Central memory CD4-positive, alpha-beta T cell (primary cell): ENCODE measurements around the gene SNED1.

ENCODE experiments used
- DNase-seq: peaks from one replicate; pipeline ENCODE4 v3.0.0; 2022

Gene SNED1

DNA sequence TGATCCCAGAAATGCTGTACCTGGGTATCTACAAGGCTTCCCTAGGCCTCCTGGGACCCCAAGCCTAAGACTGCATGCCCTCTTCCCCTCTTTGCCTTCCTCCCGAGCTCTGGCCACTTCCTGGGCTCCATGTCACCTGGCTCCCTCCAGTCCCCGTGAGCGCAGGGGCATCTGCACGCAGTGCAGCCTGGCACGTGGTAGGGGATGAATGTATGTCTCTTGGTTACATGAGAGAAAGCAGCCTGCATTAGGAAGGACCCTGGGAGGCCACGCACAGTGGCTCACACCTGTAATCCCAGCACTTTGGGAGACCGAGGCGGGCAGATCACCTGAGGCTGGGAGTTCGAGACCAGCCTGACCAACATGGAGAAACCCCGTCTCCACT lies 135.0 kb downstream of the SNED1 start:
- no peak for DNase-seq

DNA sequence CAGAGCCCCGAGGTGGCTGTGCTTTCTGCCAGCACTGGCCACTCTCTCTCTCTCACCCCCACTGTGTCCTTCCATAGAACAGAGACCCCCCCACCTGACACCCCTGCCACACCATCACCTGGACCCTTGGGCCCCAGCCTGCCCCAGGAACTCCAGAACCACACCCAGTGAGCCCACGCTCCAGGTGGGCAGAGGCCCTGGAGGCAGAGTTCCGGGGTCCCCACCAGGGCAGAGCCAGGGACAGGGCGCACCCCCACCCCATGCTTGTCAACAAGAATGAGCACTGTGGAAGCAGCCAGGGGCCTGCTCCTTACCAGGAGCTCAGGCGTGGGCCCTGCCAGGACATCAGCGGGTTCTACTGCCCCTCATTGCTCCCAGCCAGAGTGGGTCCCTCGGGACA lies 136.3 kb downstream of the SNED1 start:
- no peak for DNase-seq

DNA sequence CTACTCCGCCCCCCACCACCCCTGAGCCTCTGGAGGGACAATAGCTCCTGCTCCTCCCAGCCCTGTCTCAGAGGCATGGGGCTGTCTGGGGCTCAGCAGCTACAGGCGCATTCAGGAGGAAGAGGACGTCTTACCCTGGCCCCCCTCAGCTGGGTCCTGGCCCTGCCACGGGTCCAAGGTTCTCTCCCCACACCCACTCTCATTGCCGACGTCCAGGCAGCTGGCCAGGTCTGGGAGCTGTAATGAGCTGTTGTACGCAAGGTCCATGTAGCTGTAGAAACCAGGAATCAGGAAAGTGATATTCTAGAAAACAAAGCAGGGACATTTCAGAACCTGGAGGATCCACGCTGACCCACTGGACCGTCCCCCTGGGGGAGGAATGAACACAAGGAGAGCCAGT lies 137.3 kb downstream of the SNED1 start:
- DNase-seq = no peak

DNA sequence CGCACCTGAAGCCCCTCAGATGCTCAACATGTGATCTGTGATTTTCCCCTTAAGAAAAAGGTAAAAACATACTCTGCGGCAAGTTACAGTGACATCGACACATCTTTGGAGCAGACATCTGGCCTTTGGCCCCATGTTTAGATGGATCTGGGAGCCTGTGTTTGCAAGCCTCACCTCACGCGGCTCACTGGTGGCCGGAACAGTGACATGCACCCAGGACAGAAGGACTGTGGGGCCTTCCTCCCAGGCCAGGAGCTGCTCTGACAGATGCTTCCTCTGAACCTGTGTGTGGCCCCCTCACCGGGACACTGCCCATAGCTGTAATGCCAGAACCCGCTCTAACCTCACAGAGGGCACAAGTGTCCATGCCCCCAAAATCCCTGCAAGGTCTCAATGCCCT lies 137.8 kb downstream of the SNED1 start:
- no peak for DNase-seq

DNA sequence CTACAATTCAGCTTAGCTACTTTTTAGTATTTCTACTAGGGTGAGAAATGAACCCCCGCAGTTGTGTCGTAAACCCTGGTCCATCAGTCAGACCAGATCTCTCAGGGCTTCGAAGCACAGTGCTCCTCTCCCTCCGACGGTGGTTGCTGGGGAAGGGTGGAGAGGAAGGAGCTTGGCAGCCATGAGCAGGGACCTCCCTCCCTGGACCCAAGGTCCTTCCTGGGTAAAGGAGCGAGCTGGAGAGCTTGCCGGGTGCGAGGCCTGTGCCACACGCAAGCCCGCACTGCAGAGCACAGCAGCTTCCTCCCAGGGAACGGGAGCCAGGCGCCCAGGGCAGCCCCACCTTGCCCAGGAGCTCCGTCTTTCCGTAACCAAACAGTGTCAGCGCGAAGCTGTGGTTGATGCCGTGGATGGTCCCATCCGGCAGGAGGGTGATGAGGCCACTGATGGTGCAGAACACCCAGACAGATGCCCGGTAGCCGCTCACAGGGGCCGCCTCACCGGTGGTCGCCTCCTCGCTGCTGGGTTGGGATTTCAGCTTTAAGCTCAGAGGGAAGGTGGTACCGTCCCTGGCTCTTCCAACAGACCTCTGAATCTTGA lies 138.3 kb downstream of the SNED1 start:
- DNase-seq = no peak

DNA sequence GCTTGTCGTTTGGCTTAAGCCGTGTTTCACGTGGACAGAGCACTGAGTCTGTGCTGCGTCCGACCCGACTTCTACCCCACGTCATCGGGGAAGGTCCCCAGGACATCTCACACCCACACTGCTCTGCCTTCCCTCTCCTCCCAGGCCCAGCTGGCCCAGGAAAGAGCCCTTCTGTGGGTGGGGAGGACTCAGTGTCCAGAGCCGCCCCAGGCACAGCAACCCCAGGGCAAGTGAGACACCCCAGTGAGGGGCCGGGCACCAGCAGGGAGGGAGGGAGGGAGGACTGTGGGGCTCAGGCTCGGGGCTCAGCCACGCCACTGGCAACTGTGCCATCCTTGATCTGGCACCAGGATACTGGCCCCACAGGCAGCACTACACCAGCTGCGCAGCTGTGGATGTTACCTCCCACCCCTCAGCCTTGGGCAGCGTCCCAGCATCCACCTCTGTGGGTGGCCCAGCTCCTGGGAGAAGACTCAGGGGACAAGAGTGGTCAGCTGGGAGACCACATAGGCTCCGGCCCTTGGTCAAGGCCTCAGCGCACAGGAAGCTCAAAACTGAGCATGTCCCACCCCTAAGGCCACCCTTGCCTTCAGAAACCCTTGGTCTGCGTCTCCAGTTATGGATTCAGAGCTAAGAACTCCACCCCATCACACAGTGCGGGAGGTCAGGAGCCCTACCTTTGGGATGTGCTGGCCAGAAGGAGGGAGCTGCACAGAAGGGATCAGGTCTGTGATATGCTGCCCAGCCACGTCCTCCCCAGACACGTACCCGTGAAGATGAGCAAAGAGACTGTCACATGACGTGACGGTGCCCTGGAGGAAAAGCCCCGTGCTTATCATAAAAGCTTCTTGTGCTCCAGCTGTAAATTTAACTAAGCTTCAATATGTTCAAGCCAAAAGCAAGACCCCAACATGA lies 139.1 kb downstream of the SNED1 start:
- DNase-seq = no peak

DNA sequence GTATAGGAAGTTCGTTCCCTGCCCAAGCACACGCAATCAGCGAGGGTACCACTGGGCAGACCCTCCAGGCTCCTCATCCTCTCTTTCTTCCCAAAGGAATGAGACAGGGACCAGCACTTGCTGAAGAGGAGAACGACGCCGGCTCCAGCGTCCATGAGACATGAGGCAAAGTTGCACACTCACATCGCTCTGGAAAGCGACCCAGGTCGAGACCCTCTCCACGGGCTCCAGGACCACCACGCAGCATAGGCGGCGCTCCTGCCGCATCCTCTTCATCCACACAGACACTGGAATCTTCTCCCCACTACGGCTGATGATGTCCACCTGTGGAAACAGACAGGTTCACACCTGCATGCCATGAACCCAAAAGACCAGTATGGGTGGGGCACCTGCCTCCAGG lies 140.1 kb downstream of the SNED1 start:
- DNase-seq = no peak

DNA sequence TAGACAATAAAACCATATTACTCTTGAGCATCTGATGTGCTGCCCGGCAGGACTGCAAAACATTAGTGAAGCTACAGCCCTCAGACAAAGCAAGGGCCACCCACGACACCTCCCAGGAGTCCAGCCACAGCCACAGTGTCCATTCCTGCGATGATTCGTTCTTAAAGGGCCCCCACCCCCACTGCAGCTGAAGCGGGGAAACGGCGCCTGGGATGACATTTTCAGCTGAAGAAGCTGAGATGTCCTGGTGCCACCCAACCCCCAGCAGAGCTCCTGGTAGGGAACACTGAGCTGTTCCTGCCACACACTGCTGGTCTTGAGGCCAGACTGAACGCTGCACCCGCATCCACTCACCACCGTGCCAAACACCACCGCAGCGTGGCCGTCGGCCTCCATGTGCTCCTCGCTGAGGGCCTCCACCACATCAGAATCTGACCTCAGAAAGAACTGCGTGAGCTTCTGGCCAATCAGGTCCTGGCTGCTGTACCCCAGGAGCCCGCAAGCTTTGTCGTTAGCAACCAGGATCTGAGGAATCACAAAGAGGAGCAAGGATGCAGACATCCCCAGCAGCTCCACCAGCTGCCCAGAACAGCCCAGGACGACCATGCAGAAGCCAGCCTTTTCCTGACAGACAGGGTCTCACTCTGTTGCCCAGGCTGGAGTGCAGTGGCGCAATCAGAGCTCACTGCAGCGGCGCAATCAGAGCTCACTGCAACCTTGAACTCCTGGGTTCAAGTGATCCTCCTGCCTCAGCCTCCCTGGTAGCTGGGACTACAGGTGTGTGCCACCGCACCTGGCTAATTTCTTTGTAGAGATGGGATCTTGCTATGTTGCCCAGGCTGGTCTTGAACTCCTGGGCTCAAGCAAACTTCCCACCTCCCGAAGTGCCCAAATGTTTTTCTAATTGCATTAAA lies 141.4 kb downstream of the SNED1 start:
- no peak for DNase-seq

DNA sequence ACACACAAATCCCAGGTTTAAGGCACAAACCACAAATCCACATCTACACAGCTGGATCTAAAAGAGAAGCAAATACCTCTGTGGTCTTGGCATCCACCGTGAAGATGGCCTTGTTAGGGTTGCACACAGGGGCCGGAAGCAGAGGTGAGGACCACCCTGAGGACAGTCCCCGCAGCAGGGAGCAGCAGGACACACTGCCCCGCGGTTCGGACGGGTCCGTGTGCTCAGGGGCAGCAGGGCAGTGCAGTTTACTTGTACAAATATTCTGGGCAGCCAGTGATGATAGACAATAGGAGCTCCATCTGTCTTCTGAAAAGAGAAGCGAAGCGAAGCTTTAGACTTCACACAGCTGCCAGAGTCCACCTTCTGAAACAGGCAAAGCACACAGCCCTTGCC lies 142.0 kb downstream of the SNED1 start:
- DNase-seq = no peak

DNA sequence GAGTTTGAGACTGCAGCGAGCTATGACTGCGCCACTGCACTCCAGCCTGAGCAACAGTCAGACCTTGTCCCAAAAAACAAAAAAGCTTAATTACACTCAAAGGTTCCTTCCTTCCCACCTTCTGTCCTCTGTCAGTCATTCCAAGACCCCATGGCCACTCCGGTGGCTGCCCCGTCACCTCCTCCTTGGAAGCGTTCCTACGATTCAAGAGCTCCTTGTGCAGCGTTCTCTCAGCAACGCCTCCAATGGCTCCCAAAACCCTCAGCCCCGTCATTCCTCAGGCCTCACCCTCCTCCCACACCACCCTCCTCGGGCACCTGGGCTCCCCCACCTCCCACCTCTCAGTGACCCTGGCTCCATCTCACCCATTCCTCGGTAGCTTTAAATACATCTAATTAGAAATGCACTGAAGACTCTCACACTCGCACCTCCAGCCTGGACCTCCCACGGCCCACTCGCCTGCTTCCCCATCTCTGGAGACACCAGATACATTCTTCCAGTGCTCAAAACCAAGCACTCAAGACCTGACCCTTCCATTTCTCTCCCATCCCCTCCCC lies 142.9 kb downstream of the SNED1 start:
- no peak for DNase-seq

DNA sequence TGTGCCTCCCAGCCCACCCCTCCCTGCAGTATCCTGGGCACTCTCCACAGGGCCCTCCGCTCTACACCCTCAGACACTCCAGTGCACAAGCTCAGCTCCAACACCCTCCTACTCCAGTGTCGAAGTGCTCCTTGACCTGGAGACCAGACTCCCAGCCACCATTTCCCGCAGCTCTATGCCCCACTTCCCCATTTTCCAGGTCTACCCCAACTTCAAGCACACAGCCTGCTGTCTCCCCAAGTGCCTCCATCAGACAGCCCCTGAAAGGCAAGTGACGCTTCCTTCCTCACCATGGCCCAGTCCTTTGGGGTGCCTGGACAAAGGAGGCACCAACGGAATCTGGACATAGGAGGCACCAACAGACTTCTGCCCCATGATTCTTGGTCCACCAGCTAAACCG lies 143.6 kb downstream of the SNED1 start:
- no peak for DNase-seq

DNA sequence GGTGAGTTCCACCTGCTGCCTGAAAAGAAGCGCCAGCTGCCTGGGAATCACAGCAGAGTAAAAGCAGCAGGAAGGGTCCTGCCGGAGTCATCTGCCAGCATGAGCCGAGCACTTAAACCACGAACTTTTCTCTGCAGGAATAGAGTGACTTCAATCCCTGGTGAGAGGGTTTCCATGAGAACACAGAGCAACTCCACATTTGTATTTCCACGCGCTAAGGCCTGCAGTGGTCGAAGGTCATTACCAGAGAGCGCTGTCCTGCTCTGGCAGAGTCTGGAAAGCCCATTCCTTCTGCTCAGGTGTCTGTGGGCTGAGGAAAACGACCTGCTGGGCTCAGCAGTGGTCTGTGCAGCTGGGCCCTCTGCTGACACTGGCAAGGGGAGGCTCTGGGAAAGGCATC lies 144.2 kb downstream of the SNED1 start:
- no peak for DNase-seq
